Caki2 (cell line): ENCODE data around the gene PBXIP1. TPM values are rescaled to one million over a fixed set of nuclear protein-coding genes. Genes with fewer than 3 reads are reported as not detected.

ENCODE experiments used
- DNase-seq: peaks from one replicate; pipeline ENCODE4 v3.0.0-alpha.2; 2015; ENCODE audit warnings: low read depth
- in situ Hi-C: cut with HindIII; loops from 2 replicates; pipeline ENCODE4 v1.10.0; 2016; ENCODE audit warnings: low sequenced_read_pairs, low pct_unique_long_range_greater_than_20kb, mixed read lengths
- total RNA-seq: library from RNA; depleted of rRNA; stranded (reverse); fragments of >200 nt; shearing (Covaris generic); gene quantifications from 2 replicates; pipeline ENCODE4 v1.2.3, GENCODE V29; 2014; ENCODE audit warnings: low replicate concordance

Gene PBXIP1
- total RNA-seq, 1 experiment from 2014 or later = 33.0 TPM

- no peak for DNase-seq
- in situ Hi-C loops = no loop called here
Observed at GRCh38 chr1:154962795-154963330, 7.0 kb upstream of the PBXIP1 start.

- no peak for DNase-seq
- in situ Hi-C loops = no loop called here
Observed at GRCh38 chr1:154962156-154962749, 6.4 kb upstream of the PBXIP1 start.

- in situ Hi-C loops = no loop called here
- peak; percentile 85 for DNase-seq
Observed at GRCh38 chr1:154961207-154962155, 5.6 kb upstream of the PBXIP1 start, which contains the start of gene PYGO2. Gene PYGO2, minus strand, starts transcription at chr1:154961782. Its CDS starts 206 bp downstream, at chr1:154961576.

GRCh38 chr1:154960446-154961136, 4.7 kb upstream of the PBXIP1 start:
- in situ Hi-C loops = no loop called here
- no peak for DNase-seq

GRCh38 chr1:154959426-154959780, 3.5 kb upstream of the PBXIP1 start:
- in situ Hi-C loops = no loop called here
- DNase-seq = no peak

- in situ Hi-C loops = no loop called here
- no peak for DNase-seq
Observed at GRCh38 chr1:154958681-154959425, 3.0 kb upstream of the PBXIP1 start.

- in situ Hi-C loops = no loop called here
- DNase-seq = no peak
Observed at GRCh38 chr1:154958036-154958435, 2.1 kb upstream of the PBXIP1 start.

- DNase-seq = no peak
- in situ Hi-C loops = no loop called here
Observed at GRCh38 chr1:154957091-154957657, 1.3 kb upstream of the PBXIP1 start.

- in situ Hi-C loops = no loop called here
- no peak for DNase-seq
Observed at GRCh38 chr1:154956544-154956941, 644 bp upstream of the PBXIP1 start.

GRCh38 chr1:154955039-154955717, 721 bp downstream of the PBXIP1 start:
- peak; percentile 49 for DNase-seq
- in situ Hi-C loops = no loop called here

- no peak for DNase-seq
- in situ Hi-C loops = no loop called here
Observed at GRCh38 chr1:154954541-154954940, 1.4 kb downstream of the PBXIP1 start.

- in situ Hi-C loops = no loop called here
- DNase-seq = no peak
Observed at GRCh38 chr1:154953611-154954038, 2.3 kb downstream of the PBXIP1 start.

GRCh38 chr1:154952664-154953063, 3.2 kb downstream of the PBXIP1 start:
- DNase-seq = no peak
- in situ Hi-C loops = no loop called here

GRCh38 chr1:154951901-154952657, 3.8 kb downstream of the PBXIP1 start:
- no peak for DNase-seq
- in situ Hi-C loops = no loop called here

GRCh38 chr1:154948079-154948478, 7.8 kb downstream of the PBXIP1 start:
- in situ Hi-C loops = no loop called here
- DNase-seq = no peak

- DNase-seq = no peak
- in situ Hi-C loops = no loop called here
Observed at GRCh38 chr1:154945962-154946850, 9.7 kb downstream of the PBXIP1 start.
